CD4-positive, alpha-beta T cell treated with Interleukin-17A for 4 hours (primary cell): ENCODE data around the gene CCDC24.

ENCODE experiments used
- DNase-seq: peaks from one replicate; pipeline ENCODE4 v3.0.0-alpha.2; 2020; ENCODE audit warnings: mixed read lengths

CCDC24 gene

GRCh38 chr1:43981135-43981491 lies 10.3 kb upstream of the CCDC24 start:
- DNase-seq: no peak

- no peak for DNase-seq
These were observed 9.8 kb upstream of the CCDC24 start for GRCh38 chr1:43981636-43982035.

GRCh38 chr1:43982241-43982640 lies 9.2 kb upstream of the CCDC24 start:
- no peak for DNase-seq

- no peak for DNase-seq
These were observed 8.6 kb upstream of the CCDC24 start for GRCh38 chr1:43982808-43983207.

- DNase-seq: no peak
These were observed 8.0 kb upstream of the CCDC24 start for GRCh38 chr1:43983253-43983899.

- no peak for DNase-seq
These were observed 6.5 kb upstream of the CCDC24 start for GRCh38 chr1:43984855-43985254.

GRCh38 chr1:43985984-43986595 lies 5.3 kb upstream of the CCDC24 start:
- no peak for DNase-seq

- DNase-seq: no peak
These were observed 4.7 kb upstream of the CCDC24 start for GRCh38 chr1:43986712-43987111.

- no peak for DNase-seq
These were observed 4.1 kb upstream of the CCDC24 start for GRCh38 chr1:43987159-43987902.

GRCh38 chr1:43990271-43991199 lies 864 bp upstream of the CCDC24 start:
- DNase-seq: no peak

GRCh38 chr1:43991200-43991475 lies 261 bp upstream of the CCDC24 start:
- no peak for DNase-seq

GRCh38 chr1:43992232-43992995 lies 1.0 kb downstream of the CCDC24 start:
- no peak for DNase-seq

- DNase-seq: no peak
These were observed 2.0 kb downstream of the CCDC24 start for GRCh38 chr1:43993206-43993914.

GRCh38 chr1:43994071-43994470 lies 2.7 kb downstream of the CCDC24 start:
- no peak for DNase-seq

GRCh38 chr1:43994794-43995790 lies 3.7 kb downstream of the CCDC24 start:
- DNase-seq: no peak

- DNase-seq: no peak
These were observed 4.8 kb downstream of the CCDC24 start for GRCh38 chr1:43995984-43996732.

- DNase-seq: no peak
These were observed 5.3 kb downstream of the CCDC24 start for GRCh38 chr1:43996733-43997115.

- no peak for DNase-seq
These were observed 6.0 kb downstream of the CCDC24 start for GRCh38 chr1:43997295-43997999.

GRCh38 chr1:43998000-43998378 lies 6.6 kb downstream of the CCDC24 start:
- no peak for DNase-seq
